ENCODE measurements around the gene CTXND1. TPM values are rescaled to one million over a fixed set of nuclear protein-coding genes. Genes with fewer than 3 reads are reported as not detected.

CTXND1 gene
- total RNA-seq, 6 experiments from 2014 or later, result 2.7 to 10.1 (median 4.5) TPM

DNA sequence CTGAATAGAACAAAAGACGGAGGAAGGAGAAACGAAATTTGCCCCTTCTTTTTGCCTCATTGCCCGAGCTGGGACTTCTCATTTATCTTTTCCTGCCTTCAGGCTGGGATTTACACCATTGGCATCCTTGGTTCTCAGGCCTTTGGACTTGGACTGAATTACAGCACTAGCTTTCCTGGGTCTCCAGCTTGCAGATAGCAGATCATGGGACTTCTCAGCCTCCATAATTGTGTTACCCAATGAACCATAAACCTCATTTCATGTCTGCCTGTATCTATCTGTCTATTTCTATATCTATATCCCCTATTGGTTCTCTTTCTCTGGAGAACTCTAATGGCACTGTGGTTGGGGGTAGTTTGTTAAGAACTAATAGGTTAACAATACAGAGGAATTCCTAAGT is 31.5 kb upstream of the CTXND1 start:
- H3K4me1 ChIP-seq, result no peaks in the 10 kb centered on the region
- WGBS (ENCODE audit: insufficient coverage, low coverage, low lambda C conversion rate, missing lambda C conversion rate), result 71% methylated on average over 1 of the region's 3 CpGs
- TF ChIP-seq, protein P1, sequence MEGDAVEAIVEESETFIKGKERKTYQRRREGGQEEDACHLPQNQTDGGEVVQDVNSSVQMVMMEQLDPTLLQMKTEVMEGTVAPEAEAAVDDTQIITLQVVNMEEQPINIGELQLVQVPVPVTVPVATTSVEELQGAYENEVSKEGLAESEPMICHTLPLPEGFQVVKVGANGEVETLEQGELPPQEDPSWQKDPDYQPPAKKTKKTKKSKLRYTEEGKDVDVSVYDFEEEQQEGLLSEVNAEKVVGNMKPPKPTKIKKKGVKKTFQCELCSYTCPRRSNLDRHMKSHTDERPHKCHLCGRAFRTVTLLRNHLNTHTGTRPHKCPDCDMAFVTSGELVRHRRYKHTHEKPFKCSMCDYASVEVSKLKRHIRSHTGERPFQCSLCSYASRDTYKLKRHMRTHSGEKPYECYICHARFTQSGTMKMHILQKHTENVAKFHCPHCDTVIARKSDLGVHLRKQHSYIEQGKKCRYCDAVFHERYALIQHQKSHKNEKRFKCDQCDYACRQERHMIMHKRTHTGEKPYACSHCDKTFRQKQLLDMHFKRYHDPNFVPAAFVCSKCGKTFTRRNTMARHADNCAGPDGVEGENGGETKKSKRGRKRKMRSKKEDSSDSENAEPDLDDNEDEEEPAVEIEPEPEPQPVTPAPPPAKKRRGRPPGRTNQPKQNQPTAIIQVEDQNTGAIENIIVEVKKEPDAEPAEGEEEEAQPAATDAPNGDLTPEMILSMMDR (IDR thresholded peaks at IDR 0.05), result no peak
- TF ChIP-seq POLR2A (IDR thresholded peaks at IDR 0.05), result no peak
- no peaks in the 10 kb centered on the region for H3K9me3 ChIP-seq
- no peaks in the 10 kb centered on the region for H3K36me3 ChIP-seq
- no peak overlapping the region for H3K4me3 ChIP-seq
- H3K27ac ChIP-seq, result no peak overlapping the region
- ATAC-seq (no peak), DNase-seq (no peak)
- intact Hi-C loops (cut with DNase I), result no loop called here
- H3K27me3 ChIP-seq, result no peaks in the 10 kb centered on the region

DNA sequence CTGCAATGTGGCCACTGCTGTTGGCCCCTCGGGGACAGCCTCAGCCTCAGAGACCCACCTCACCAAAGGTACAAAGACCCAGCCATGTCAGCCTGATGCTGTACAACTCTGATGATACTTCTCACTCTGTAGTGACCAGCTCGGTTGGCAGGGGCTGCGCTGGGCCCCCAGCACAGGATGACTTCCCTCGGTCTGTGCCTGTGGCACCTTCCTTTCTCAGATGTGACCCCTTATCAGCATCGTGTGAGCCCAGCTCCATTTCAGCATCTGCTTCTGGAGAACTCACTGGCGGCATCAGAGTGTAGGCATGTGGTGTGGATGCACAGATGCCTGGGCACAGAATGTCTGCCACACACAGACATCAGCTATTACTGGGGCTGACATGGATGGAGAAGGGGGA is 25.1 kb upstream of the CTXND1 start:
- Histone ChIP-seq H3K9me3 (no peaks in the 10 kb centered on the region), H3K4me1 (no peaks in the 10 kb centered on the region), H3K4me3 (no peak overlapping the region), H3K27ac (no peak overlapping the region), H3K36me3 (no peaks in the 10 kb centered on the region), H3K27me3 (no peaks in the 10 kb centered on the region)
- no peak for DNase-seq
- TF ChIP-seq, protein P1 (IDR thresholded peaks at IDR 0.05), result no peak
- no peak for TF ChIP-seq POLR2A (IDR thresholded peaks at IDR 0.05)
- intact Hi-C loops (cut with DNase I), result no loop called here
- WGBS (ENCODE audit: insufficient coverage, low coverage, low lambda C conversion rate, missing lambda C conversion rate), result 80% methylated on average over 1 of the region's 6 CpGs
- peak in 1 of 4 donors; percentile 18 for ATAC-seq

DNA sequence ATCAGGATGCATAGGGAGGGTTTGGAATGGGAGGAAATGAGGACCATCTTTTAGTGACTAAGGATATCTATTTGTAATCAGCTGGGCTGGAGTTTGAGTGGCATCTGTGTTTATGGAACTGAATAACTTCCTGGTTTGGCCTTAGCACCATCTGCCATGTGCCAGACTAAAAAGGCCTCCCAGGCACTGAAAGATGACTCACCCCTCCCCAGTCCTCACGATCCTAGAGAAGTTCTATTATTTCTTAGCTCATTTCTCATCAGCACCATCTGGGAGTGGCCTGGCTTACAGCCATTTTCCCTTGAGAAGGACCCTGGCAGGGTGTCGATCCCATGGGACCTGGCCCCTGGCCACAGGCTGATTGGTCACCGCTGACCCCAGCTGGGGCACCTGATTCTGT is 23.9 kb upstream of the CTXND1 start:
- WGBS (ENCODE audit: insufficient coverage, low coverage, low lambda C conversion rate, missing lambda C conversion rate), result 50% methylated on average over 1 of the region's 3 CpGs
- H3K9me3 ChIP-seq, result no peaks in the 10 kb centered on the region
- DNase-seq (no peak), ATAC-seq (peak in 1 of 4 donors; percentile 30)
- no peaks in the 10 kb centered on the region for H3K36me3 ChIP-seq
- H3K27ac ChIP-seq, result no peak overlapping the region
- H3K4me3 ChIP-seq, result no peak overlapping the region
- TF ChIP-seq, protein P1 (IDR thresholded peaks at IDR 0.05), result no peak
- TF ChIP-seq POLR2A (IDR thresholded peaks at IDR 0.05), result no peak
- no peaks in the 10 kb centered on the region for H3K4me1 ChIP-seq
- no peaks in the 10 kb centered on the region for H3K27me3 ChIP-seq
- intact Hi-C loops (cut with DNase I), result no loop called here

DNA sequence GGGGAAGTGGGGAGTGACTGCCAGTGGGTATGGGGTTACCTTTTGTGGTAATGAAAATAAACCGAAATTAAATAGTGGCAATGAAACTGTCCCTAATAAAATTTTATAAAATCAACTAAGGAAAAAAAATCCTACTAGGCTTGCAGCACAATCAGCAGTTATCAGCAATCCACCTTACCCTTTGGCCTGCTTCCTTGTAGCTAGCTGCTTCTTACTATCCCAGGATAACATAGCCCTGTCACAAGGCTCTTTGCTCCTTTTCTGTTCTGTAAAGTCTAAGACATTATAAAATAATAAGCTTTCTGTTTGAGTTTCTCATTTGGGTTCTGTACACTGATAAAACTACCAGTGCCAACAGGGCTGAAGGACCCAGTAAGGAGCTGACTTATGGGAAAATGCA is 23.0 kb upstream of the CTXND1 start:
- no peaks in the 10 kb centered on the region for H3K9me3 ChIP-seq
- no peaks in the 10 kb centered on the region for H3K36me3 ChIP-seq
- intact Hi-C loops (cut with DNase I), result no loop called here
- WGBS (ENCODE audit: insufficient coverage, low coverage, low lambda C conversion rate, missing lambda C conversion rate), result 62% methylated on average over 1 of the region's 1 CpG
- no peaks in the 10 kb centered on the region for H3K27me3 ChIP-seq
- no peak overlapping the region for H3K27ac ChIP-seq
- H3K4me1 ChIP-seq, result no peaks in the 10 kb centered on the region
- DNase-seq (no peak), ATAC-seq (no peak)
- TF ChIP-seq, protein P1 (IDR thresholded peaks at IDR 0.05), result no peak
- TF ChIP-seq POLR2A (IDR thresholded peaks at IDR 0.05), result no peak
- no peak overlapping the region for H3K4me3 ChIP-seq

DNA sequence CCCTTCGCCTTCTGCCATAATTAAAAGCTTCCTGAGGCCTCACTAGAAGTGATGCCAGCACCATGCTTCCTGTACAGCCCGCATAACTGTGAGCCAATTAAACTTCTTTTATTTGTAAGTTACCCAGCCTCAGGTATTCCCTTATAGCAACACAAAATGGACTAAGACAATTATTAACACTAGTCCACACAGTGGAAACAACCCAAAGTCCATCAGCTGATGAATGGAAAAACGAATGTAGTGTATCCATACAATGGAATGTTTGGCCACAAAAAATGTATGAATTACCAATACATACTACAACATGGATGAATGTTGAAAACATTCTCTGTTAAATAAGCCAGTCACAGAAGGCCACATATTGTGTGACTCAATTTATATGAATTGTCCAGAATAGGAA is 22.5 kb upstream of the CTXND1 start:
- ATAC-seq (no peak), DNase-seq (no peak)
- TF ChIP-seq, protein P1 (IDR thresholded peaks at IDR 0.05), result no peak
- TF ChIP-seq POLR2A (IDR thresholded peaks at IDR 0.05), result no peak
- Histone ChIP-seq H3K36me3 (no peaks in the 10 kb centered on the region), H3K9me3 (no peaks in the 10 kb centered on the region), H3K27me3 (no peaks in the 10 kb centered on the region), H3K4me3 (no peak overlapping the region), H3K4me1 (no peaks in the 10 kb centered on the region), H3K27ac (no peak overlapping the region)
- WGBS (ENCODE audit: insufficient coverage, low coverage, low lambda C conversion rate, missing lambda C conversion rate), result 57% methylated on average over 3 of the region's 3 CpGs
- intact Hi-C loops (cut with DNase I), result no loop called here

Measured in right lobe of liver (tissue), 6 donors.